Liver (tissue), 9 donors: ENCODE results near the gene PEX3. TPM values are rescaled to one million over a fixed set of nuclear protein-coding genes. Genes with fewer than 3 reads are reported as not detected.

Experiments
- DNase-seq: peaks from one replicate; pipeline ENCODE4 v3.0.0-alpha.2; 2017; ENCODE audit warnings: low spot score
- H3K27ac ChIP-seq, 2 donors: one replicate each; pipeline ENCODE4 v1.7.0; 2013; ENCODE audit warnings: inconsistent platforms in 2 of 2, low read length in 2 of 2, control low read depth in 1 of 2, low read depth in 1 of 2, mild to moderate bottlenecking in 1 of 2
- H3K27me3 ChIP-seq, 4 donors: one replicate each; pipeline versions ENCODE4 v1.6.1 to v1.7.0; 2013; ENCODE audit warnings: low read length in 3 of 4, inconsistent platforms in 1 of 4, mild to moderate bottlenecking in 1 of 4, moderate library complexity in 1 of 4; ENCODE audit not compliant: control insufficient read depth in 4 of 4, insufficient read depth in 4 of 4
- H3K36me3 ChIP-seq, 4 donors: one replicate each; pipeline versions ENCODE4 v1.6.1 to v1.7.0; 2013; ENCODE audit warnings: low read length in 3 of 4, mild to moderate bottlenecking in 3 of 4, low read depth in 1 of 4, moderate library complexity in 1 of 4; ENCODE audit not compliant: control insufficient read depth in 4 of 4, insufficient read depth in 3 of 4
- H3K4me1 ChIP-seq, 4 donors: one replicate each; pipeline versions ENCODE4 v1.6.1 to v1.7.0; 2013; ENCODE audit warnings: low read length in 3 of 4, mild to moderate bottlenecking in 3 of 4, moderate library complexity in 1 of 4; ENCODE audit not compliant: control insufficient read depth in 4 of 4, insufficient read depth in 4 of 4
- H3K4me3 ChIP-seq, 3 donors: one replicate each; pipeline versions ENCODE4 v1.6.1 to v1.7.0; 2013; ENCODE audit warnings: low read length in 3 of 3, control low read depth in 1 of 3, low read depth in 1 of 3, mild to moderate bottlenecking in 1 of 3
- H3K9ac ChIP-seq, 2 donors: one replicate each; pipeline ENCODE4 v1.7.0; 2013; ENCODE audit warnings: low read length in 2 of 2, mild to moderate bottlenecking in 2 of 2, moderate library complexity in 2 of 2, control low read depth in 1 of 2, low read depth in 1 of 2
- H3K9me3 ChIP-seq, 4 donors: one replicate each; pipeline versions ENCODE4 v1.6.1 to v1.7.0; 2013; ENCODE audit warnings: low read length in 3 of 4; ENCODE audit not compliant: control insufficient read depth in 4 of 4
- CTCF ChIP-seq: fragments of 150-350 bp; IDR thresholded peaks from 2 replicates; pipeline ENCODE4 v1.5.1; 2017; ENCODE audit warnings: improper control_type of control experiment, low read depth, low read length; ENCODE audit not compliant: missing input control
- EGR1 ChIP-seq, 2 donors: IDR thresholded peaks; 2 replicates each; pipeline ENCODE4 v1.6.1; 2016 to 2018; ENCODE audit warnings: antibody characterized with exemption in 2 of 2, low read depth in 2 of 2
- FOXA1 ChIP-seq: IDR thresholded peaks from 2 replicates; pipeline ENCODE4 v1.6.1; 2016; ENCODE audit warnings: antibody characterized with exemption
- FOXA2 ChIP-seq: IDR thresholded peaks from 2 replicates; pipeline ENCODE4 v1.6.1; 2016; ENCODE audit warnings: antibody characterized with exemption
- GABPA ChIP-seq, 2 donors: IDR thresholded peaks in 1 of 2; conservative IDR thresholded peaks in 1 of 2; 2 replicates each; pipeline ENCODE4 v1.6.1; 2016; ENCODE audit warnings: antibody characterized with exemption in 2 of 2, mild to moderate bottlenecking in 1 of 2, moderate library complexity in 1 of 2
- HNF4A ChIP-seq, 2 donors: conservative IDR thresholded peaks; 2 replicates each; pipeline ENCODE4 v1.6.1; 2016; ENCODE audit warnings: antibody characterized with exemption in 2 of 2, mild to moderate bottlenecking in 2 of 2
- HNF4G ChIP-seq: IDR thresholded peaks from 2 replicates; pipeline ENCODE4 v1.6.1; 2016; ENCODE audit warnings: antibody characterized with exemption
- JUND ChIP-seq, 2 donors: IDR thresholded peaks; 2 replicates each; pipeline ENCODE4 v1.6.1; 2016; ENCODE audit warnings: antibody characterized with exemption in 2 of 2
- MAX ChIP-seq: IDR thresholded peaks from 2 replicates; pipeline ENCODE4 v1.6.1; 2016; ENCODE audit warnings: antibody characterized with exemption
- NR2F2 ChIP-seq: IDR thresholded peaks from 2 replicates; pipeline ENCODE4 v1.6.1; 2016; ENCODE audit warnings: antibody characterized with exemption
- RAD21 ChIP-seq, 2 donors: IDR thresholded peaks; 2 replicates each; pipeline ENCODE4 v1.6.1; 2016; ENCODE audit warnings: antibody characterized with exemption in 2 of 2, mild to moderate bottlenecking in 2 of 2
- RXRA ChIP-seq, 2 donors: IDR thresholded peaks; 2 replicates each; pipeline ENCODE4 v1.6.1; 2017 to 2018; ENCODE audit warnings: antibody characterized with exemption in 2 of 2, mild to moderate bottlenecking in 1 of 2
- SP1 ChIP-seq: IDR thresholded peaks from 2 replicates; pipeline ENCODE4 v1.6.1; 2018; ENCODE audit warnings: antibody characterized with exemption, mild to moderate bottlenecking
- TAF1 ChIP-seq: conservative IDR thresholded peaks from 2 replicates; pipeline ENCODE4 v1.6.1; 2016; ENCODE audit warnings: antibody characterized with exemption, mild to moderate bottlenecking
- YY1 ChIP-seq: IDR thresholded peaks from 2 replicates; pipeline ENCODE4 v1.6.1; 2016; ENCODE audit warnings: antibody characterized with exemption, mild to moderate bottlenecking
- WGBS: extraction: QIAGEN DNeasy Blood & Tissue Kit; methylation state at CpG from one replicate; pipeline ENCODE4 v1.1.7; 2013; 5-methylcytosine and 5-hydroxymethylcytosine counted together
- polyA plus RNA-seq, 2 donors: library from polyadenylated mRNA; stranded (reverse) in 1 of 2; unstranded in 1 of 2; fragments of 200-250 nt in 1 of 2; fragments of >200 nt in 1 of 2; fragmentation: Nextera tagmentation in 1 of 2; extraction: Ambion mirVana in 1 of 2; gene quantifications; one replicate each; pipeline versions ENCODE4 v1.2.1 to v1.2.3, GENCODE V29; 2013 to 2015
- total RNA-seq, 2 donors: library from RNA; depleted of rRNA; stranded (reverse); fragments of >200 nt; gene quantifications; one replicate each; pipeline ENCODE4 v1.2.3, GENCODE V29; 2014
- TF ChIP-seq, protein P1 (sequence below): IDR thresholded peaks from 2 replicates; pipeline ENCODE4 v1.6.1; 2016; ENCODE audit warnings: antibody characterized with exemption
- TF ChIP-seq, protein P2 (sequence below): IDR thresholded peaks from 2 replicates; pipeline ENCODE4 v1.6.1; 2016; ENCODE audit warnings: antibody characterized with exemption
- TF ChIP-seq, protein P3 (sequence below): IDR thresholded peaks from 2 replicates; pipeline ENCODE4 v1.6.1; 2016; ENCODE audit warnings: antibody characterized with exemption, mild to moderate bottlenecking
- donor health status: healthy.
- donor health status: healthy.
- donor health status: healthy.
- donor health status: healthy.
- donor health status: healthy.

PEX3 gene
- total and polyA plus RNA-seq, 4 donors: 12.7 to 27.2 (median 15.2) TPM

DNA sequence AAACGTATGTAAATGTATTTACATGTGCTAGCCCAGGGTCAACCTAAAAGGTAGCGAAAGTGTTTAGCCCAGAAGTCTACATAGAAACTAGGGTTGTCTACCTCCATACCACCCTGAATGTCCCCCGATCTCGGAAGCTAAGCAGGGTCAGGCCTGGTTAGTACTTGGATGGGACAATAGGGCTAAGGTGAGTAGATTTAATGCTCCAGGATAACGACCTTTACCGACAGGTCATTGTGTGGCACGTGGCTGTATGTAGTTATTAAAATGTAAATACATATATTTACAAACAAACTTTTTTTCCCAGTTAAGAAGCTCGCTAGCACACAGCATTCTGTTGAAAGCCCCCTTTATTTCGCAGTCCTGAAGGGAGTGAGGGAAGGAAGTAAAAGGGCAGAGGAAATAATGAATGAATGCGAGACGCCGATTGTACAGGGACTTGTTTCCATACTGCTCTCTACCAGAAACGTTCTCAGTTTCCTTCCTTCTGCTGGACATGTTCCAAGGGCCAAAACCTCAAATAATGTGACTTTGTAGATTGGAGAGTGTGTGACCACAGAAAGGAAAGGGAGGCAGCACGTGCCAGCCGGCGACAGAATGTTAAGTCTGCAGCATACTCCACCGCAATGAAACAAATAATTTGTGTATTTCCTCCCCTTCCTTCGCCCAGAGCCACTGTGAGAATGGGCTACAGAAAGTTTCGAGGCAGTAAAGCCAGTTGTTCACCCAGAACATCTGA is 722 bp upstream of the PEX3 start:
- peak overlapping the region; percentile 87 for H3K27ac ChIP-seq
- no peak for TF ChIP-seq CTCF
- TF ChIP-seq SP1: no peak
- TF ChIP-seq GABPA (IDR thresholded peaks at IDR 0.05 in 1 of 2, conservative IDR thresholded peaks at IDR 0.05 in 1 of 2): no peak
- TF ChIP-seq RAD21 (IDR thresholded peaks at IDR 0.05): no peak
- TF ChIP-seq, protein P1, sequence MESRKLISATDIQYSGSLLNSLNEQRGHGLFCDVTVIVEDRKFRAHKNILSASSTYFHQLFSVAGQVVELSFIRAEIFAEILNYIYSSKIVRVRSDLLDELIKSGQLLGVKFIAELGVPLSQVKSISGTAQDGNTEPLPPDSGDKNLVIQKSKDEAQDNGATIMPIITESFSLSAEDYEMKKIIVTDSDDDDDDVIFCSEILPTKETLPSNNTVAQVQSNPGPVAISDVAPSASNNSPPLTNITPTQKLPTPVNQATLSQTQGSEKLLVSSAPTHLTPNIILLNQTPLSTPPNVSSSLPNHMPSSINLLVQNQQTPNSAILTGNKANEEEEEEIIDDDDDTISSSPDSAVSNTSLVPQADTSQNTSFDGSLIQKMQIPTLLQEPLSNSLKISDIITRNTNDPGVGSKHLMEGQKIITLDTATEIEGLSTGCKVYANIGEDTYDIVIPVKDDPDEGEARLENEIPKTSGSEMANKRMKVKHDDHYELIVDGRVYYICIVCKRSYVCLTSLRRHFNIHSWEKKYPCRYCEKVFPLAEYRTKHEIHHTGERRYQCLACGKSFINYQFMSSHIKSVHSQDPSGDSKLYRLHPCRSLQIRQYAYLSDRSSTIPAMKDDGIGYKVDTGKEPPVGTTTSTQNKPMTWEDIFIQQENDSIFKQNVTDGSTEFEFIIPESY: no peak
- TF ChIP-seq JUND (IDR thresholded peaks at IDR 0.05): no peak
- no peak for TF ChIP-seq FOXA1
- no peak for TF ChIP-seq HNF4G
- TF ChIP-seq EGR1 (IDR thresholded peaks at IDR 0.05; ENCODE audit: low read depth in 2 of 2): no peak
- TF ChIP-seq, protein P2, sequence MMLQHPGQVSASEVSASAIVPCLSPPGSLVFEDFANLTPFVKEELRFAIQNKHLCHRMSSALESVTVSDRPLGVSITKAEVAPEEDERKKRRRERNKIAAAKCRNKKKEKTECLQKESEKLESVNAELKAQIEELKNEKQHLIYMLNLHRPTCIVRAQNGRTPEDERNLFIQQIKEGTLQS: no peak
- TF ChIP-seq YY1: no peak
- no peak for TF ChIP-seq MAX
- no peak for TF ChIP-seq NR2F2
- TF ChIP-seq HNF4A (conservative IDR thresholded peaks at IDR 0.05): no peak
- TF ChIP-seq TAF1: no peak

DNA sequence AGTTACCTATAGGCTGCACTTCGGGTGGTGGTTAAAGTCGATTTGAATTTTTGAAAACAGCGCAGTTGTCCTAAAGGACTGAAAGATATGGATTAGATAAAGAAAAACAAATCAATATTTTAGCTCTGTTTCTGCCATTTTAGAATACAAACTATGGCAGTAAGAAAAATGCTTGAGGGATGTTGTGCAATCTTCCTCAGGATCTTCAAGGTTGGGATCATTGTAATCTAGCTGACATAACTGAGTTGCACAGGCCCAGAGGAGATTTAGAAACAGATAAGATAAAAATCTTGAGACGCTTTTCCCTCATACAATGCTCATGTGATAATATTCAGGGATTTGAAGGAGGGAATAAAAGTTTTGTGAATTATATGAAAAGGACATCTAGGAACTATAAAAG is 926 bp downstream of the PEX3 start:
- Histone ChIP-seq H3K36me3 (peaks cover 0 to 2% (median 0%) of the 10 kb centered on the region in 4 donors), H3K4me3 (peak overlapping the region; percentile 66 to 99 (median 79)), H3K9me3 (no peaks in the 10 kb centered on the region), H3K27ac (peak overlapping the region in 1 of 2 donors; percentile 87), H3K4me1 (peaks cover 0 to 28% (median 16%) of the 10 kb centered on the region in 4 donors), H3K27me3 (no peaks in the 10 kb centered on the region), H3K9ac (peak overlapping the region; percentile 40 to 79)
- DNase-seq: no peak
- TF ChIP-seq, protein P3, sequence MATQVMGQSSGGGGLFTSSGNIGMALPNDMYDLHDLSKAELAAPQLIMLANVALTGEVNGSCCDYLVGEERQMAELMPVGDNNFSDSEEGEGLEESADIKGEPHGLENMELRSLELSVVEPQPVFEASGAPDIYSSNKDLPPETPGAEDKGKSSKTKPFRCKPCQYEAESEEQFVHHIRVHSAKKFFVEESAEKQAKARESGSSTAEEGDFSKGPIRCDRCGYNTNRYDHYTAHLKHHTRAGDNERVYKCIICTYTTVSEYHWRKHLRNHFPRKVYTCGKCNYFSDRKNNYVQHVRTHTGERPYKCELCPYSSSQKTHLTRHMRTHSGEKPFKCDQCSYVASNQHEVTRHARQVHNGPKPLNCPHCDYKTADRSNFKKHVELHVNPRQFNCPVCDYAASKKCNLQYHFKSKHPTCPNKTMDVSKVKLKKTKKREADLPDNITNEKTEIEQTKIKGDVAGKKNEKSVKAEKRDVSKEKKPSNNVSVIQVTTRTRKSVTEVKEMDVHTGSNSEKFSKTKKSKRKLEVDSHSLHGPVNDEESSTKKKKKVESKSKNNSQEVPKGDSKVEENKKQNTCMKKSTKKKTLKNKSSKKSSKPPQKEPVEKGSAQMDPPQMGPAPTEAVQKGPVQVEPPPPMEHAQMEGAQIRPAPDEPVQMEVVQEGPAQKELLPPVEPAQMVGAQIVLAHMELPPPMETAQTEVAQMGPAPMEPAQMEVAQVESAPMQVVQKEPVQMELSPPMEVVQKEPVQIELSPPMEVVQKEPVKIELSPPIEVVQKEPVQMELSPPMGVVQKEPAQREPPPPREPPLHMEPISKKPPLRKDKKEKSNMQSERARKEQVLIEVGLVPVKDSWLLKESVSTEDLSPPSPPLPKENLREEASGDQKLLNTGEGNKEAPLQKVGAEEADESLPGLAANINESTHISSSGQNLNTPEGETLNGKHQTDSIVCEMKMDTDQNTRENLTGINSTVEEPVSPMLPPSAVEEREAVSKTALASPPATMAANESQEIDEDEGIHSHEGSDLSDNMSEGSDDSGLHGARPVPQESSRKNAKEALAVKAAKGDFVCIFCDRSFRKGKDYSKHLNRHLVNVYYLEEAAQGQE: no peak
- no peak for TF ChIP-seq MAX
- TF ChIP-seq HNF4G: no peak
- TF ChIP-seq FOXA1: no peak
- TF ChIP-seq FOXA2: no peak
- TF ChIP-seq RAD21 (IDR thresholded peaks at IDR 0.05): no peak
- no peak for TF ChIP-seq RXRA (IDR thresholded peaks at IDR 0.05)
- no peak for TF ChIP-seq TAF1
- TF ChIP-seq CTCF: no peak
- WGBS: 26% methylated on average over 4 of the region's 4 CpGs

More for the DNA sequence above, 722 bp upstream of the PEX3 start:
- no peaks in the 10 kb centered on the region for H3K9me3 ChIP-seq
- H3K4me3 ChIP-seq: peak overlapping the region; percentile 66 to 99 (median 96)
- H3K36me3 ChIP-seq: no peaks in the 10 kb centered on the region
- H3K27me3 ChIP-seq: no peaks in the 10 kb centered on the region
- peak overlapping the region; percentile 97 for H3K9ac ChIP-seq
- peaks cover 0 to 28% (median 16%) of the 10 kb centered on the region in 4 donors for H3K4me1 ChIP-seq
- WGBS: 9% methylated on average over 19 of the region's 19 CpGs
- peak; percentile 57 for DNase-seq
